Esophagus muscularis mucosa (tissue), 3 donors: ENCODE data around the gene FBN1.

Source experiments
- CTCF ChIP-seq, 3 experiments: fragments of 200-600 bp in 2 of 3; fragments of 450-650 bp in 1 of 3; sonication (generic) in 2 of 3; IDR thresholded peaks; one replicate each; pipeline ENCODE4 v1.5.1; 2017 to 2019; ENCODE audit warnings: antibody characterized with exemption in 3 of 3, mild to moderate bottlenecking in 2 of 3, moderate library complexity in 1 of 3
- POLR2A ChIP-seq: fragments of 450-650 bp; IDR thresholded peaks from one replicate; pipeline ENCODE4 v1.6.1; 2017; ENCODE audit warnings: antibody characterized with exemption, moderate library complexity, mild to moderate bottlenecking, low read depth
- POLR2AphosphoS5 ChIP-seq, 2 donors: sonication (generic); formaldehyde crosslinking; IDR thresholded peaks; one replicate each; pipeline ENCODE4 v1.6.1; 2017; ENCODE audit warnings: antibody characterized with exemption in 2 of 2

DNA sequence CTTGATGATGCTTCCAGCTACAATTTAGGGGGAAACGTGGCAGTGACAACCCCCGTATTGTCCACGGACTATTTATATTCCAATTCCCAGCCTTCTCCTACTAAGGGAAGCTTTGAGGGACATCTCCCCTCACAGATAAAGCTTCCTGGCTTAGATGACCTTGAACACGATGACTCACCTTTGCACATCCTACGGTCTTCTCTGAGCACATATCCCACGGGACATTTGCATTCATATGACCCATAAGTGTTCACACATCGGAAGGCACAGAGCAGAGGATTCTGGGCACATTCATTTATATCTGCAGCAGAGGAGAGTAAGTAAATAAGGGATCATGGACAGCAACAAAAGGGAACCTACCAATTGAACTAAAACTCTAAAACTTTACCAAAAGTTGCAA, 212.8 kb downstream of the FBN1 start:
- TF ChIP-seq CTCF (IDR thresholded peaks at IDR 0.05), result no peak
- TF ChIP-seq POLR2AphosphoS5 (IDR thresholded peaks at IDR 0.05), result no peak
- TF ChIP-seq POLR2A, result no peak
